ENCODE results near the gene RASD2.

Gene RASD2

DNA sequence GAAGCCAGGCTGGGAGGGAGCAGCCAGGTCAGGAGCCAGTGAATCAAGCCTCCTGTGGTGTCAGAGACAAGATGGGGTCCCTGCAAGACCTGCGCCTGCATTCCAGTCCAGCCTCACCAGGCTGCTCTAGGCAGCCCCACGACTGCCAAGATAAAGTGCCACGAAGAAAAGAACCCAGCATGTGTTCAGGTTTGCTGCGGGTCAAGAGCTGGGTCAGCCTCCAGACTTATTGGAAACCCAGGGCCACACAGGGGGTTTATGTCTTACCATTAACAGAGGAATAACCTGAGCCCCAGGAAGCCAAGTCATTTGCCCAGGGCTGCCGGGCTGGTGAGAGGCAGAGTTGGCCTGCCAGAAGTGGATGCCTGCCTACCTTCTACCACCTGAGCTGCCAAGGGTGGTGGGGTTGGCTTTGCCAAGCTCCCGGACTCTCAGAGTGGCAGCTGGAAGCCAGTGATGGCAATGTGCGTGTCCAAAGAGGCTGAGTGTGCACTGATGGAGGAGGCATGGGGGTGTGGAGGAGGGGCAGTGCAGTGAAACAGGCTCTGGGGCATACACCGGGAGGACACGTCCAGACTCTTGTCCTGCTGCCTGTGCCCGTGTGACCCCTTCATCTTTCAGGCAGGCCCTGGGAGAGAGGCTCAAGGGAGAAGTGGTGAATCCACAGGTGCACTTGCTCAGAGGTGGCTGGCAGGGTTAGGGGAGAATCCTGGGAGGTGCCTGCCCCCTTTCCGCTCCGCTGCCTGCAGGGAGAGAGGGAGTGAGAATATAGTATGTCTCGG is 1.7 kb downstream of the RASD2 start:
- no peak for DNase-seq (ENCODE audit: low read depth)

DNA sequence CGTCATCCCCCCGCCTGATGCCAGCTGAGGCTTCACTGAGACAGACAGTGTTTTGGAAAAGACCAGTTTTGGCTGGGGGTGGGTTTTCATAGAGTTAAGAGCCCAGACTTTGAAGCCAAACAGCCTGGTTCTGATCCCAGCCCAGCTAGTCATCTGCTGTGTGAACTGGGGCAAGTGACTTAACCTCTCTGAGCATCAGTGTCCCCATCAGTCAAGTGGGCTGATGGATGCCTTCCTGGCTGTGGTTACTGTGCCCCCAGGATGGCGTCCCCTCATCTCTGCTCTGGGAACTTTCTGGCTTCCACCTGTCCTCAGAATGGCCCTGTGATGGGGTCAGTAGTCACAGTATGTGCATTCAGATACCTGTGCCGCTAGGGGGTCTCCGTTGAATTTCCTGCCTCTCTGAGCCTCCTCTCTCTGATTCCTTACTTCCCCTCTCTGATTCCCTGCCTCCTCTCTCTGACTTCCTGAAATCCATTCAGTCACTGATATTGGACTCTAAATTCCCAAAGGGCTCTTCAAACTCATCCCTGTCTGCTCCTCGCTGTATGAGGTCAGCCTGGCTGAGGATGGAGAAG is 2.4 kb downstream of the RASD2 start:
- no peak for DNase-seq (ENCODE audit: low read depth)

DNA sequence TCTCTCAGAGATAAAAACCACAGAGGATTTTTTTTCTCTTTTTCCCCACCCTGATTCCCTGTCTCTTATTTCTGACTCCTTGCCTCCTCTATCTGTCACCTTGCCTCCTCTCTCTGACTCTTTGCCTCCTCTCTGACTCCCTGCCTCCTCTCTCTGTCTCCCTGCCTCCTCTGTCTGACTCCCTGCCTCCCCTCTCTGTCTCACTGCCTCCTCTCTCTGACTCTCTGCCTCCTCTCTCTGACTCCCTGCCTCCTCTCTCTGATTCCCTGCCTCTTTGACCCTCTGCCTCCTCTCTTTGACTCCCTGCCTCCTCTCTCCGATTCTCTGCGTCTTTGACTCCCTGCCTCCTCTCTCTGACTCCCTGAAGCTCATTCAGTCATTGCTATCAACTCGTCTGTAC is 3.1 kb downstream of the RASD2 start:
- no peak for DNase-seq (ENCODE audit: low read depth)

DNA sequence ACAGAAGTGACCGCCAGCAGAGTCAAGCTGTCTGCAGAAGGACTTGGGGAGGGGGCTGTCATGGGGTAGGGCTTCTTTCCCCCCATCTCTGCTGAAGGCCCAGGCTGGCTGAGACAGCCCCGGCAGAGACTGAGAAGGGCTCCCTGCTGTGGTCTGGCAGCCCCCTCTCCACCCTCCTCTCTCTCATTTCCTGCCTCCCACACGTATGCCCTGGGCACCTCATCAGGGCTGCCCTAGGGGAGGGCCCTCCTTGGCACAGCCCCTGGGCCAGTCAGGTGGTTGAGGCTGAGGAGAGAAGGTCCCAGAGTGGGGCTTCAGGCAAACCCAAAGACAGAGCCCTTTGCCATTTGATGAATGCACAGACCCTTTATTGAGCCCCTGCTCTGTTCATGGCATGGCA is 3.6 kb downstream of the RASD2 start:
- no peak for DNase-seq (ENCODE audit: low read depth)

DNA sequence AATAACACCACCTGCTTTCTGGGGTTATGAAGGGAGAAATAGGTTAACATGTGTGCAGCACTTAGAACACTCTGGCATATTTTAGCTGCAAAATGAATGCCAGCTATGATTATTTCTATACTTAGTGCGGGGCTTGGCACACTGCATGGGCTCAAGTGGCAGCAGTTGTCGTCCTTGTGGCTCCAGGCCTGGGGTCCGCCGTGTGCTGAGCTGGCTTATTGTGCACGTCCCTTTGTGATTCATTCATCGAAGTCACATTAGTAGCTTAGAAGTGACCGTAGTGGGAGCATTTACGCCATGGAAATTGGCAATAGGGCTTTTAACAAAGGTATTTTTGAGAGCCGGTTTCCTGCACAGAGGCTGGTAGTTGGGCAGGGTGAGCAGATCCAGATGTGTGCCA is 4.2 kb downstream of the RASD2 start:
- DNase-seq (ENCODE audit: low read depth): no peak

DNA sequence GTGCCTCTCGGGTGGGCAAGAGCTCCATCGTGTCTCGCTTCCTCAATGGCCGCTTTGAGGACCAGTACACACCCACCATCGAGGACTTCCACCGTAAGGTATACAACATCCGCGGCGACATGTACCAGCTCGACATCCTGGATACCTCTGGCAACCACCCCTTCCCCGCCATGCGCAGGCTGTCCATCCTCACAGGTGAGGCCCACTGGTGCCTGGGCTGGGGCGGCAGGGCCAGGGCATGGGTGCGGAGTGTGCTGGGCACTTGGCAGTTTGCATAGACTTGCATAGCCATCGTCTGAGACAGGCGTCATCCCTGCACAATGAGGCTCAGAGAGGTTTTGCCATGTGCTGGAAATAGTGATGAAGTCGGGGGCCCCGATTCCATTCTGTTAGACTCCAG is 6.3 kb downstream of the RASD2 start:
- DNase-seq (ENCODE audit: low read depth): no peak

DNA sequence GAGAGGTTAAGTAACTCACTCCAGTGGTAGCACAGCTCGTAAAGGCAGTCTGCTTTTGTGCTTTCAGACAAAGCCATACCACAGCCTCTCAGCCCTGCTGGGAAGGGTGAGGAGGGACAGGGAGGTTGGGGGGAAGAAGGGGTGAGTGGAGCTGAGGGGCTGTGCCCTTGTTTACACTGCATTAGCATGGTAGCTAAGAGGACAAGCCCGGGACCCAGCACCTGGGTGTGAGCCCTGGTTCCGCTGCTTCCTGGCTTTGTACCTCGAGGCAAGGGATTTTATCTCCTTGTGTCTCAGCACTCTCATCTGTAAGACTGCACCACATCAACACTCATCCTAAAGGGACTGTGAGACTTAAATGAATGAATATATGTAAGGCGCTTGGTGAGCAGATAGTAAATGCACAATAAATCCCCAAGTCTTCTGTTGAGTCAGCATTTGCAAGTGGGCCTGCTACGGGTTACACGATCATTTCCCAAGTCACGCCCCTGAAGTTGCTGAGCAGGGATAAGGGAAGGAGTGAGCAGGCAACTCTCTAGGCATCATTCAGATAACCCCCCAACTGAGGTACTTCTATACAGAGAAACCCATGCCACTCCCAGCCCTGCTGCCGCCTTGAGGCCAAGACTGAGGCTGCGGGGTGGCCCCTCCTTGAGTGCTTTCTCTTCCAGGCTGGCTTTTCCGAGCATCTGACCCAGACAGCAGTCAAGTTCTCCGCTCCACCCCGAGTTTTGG is 7.5 kb downstream of the RASD2 start:
- DNase-seq (ENCODE audit: low read depth): no peak

DNA sequence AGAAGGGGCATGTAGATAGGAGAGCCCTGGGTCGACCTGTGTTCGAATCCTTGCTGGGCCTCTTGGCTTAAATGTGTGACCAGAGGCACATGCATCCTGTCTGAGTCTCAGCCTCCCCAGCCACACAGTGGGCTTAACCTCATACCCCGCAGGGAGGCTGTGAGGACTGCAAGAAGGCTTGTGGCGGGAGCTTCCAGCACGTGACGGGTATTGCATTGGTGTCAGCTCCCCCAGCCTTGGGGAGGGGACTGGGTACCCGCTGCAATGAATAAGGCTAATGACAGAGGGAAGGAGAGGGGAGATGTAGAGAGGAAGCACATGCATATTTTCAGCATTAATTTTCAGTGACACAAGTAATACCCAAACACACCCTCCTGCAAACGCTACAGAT is 8.1 kb downstream of the RASD2 start:
- DNase-seq (ENCODE audit: low read depth): no peak

DNA sequence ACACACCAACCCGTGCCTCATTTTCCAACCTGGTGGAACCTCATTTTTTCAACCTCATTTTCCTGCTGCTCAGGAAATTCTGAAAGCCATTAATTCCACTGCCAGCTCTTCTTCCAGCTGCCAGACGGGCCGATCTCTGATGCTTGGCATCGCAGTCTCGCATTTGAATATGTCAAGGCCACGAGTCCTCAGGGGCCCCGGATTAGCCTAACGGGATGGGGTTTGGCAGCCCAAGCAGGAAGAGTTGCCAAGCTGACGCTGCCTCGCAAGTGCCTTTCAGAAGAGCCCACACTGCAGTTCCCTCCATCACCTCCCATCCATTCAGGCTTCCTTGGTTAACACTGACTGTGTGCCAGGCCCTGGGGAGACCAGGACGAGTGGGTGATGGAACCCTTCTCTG is 8.7 kb downstream of the RASD2 start:
- no peak for DNase-seq (ENCODE audit: low read depth)

DNA sequence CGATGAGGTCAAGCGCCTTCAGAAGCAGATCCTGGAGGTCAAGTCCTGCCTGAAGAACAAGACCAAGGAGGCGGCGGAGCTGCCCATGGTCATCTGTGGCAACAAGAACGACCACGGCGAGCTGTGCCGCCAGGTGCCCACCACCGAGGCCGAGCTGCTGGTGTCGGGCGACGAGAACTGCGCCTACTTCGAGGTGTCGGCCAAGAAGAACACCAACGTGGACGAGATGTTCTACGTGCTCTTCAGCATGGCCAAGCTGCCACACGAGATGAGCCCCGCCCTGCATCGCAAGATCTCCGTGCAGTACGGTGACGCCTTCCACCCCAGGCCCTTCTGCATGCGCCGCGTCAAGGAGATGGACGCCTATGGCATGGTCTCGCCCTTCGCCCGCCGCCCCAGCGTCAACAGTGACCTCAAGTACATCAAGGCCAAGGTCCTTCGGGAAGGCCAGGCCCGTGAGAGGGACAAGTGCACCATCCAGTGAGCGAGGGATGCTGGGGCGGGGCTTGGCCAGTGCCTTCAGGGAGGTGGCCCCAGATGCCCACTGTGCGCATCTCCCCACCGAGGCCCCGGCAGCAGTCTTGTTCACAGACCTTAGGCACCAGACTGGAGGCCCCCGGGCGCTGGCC is 11.0 kb downstream of the RASD2 start:
- no peak for DNase-seq (ENCODE audit: low read depth)

DNA sequence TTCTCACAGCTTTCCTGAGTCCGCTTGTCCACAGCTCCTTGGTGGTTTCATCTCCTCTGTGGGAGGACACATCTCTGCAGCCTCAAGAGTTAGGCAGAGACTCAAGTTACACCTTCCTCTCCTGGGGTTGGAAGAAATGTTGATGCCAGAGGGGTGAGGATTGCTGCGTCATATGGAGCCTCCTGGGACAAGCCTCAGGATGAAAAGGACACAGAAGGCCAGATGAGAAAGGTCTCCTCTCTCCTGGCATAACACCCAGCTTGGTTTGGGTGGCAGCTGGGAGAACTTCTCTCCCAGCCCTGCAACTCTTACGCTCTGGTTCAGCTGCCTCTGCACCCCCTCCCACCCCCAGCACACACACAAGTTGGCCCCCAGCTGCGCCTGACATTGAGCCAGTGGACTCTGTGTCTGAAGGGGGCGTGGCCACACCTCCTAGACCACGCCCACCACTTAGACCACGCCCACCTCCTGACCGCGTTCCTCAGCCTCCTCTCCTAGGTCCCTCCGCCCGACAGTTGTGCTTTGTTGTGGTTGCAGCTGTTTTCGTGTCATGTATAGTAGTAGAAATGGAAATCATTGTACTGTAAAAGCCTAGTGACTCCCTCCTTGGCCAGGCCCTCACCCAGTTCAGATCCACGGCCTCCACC is 11.7 kb downstream of the RASD2 start:
- no peak for DNase-seq (ENCODE audit: low read depth)

DNA sequence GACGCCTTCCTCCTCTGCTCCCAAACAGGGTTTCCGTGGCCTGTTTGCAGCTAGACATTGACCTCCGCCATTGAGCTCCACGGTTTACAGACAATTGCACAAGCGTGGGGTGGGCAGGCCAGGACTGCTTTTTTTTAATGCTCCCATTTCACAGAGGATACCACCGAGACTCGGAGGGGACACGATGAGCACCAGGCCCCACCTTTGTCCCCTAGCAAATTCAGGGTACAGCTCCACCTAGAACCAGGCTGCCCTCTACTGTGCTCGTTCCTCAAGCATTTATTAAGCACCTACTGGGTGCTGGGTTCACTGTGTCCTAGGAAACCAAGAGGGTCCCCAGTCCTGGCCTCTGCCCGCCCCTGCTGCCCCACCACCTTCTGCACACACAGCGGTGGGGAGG is 12.2 kb downstream of the RASD2 start:
- DNase-seq (ENCODE audit: low read depth): no peak

DNA sequence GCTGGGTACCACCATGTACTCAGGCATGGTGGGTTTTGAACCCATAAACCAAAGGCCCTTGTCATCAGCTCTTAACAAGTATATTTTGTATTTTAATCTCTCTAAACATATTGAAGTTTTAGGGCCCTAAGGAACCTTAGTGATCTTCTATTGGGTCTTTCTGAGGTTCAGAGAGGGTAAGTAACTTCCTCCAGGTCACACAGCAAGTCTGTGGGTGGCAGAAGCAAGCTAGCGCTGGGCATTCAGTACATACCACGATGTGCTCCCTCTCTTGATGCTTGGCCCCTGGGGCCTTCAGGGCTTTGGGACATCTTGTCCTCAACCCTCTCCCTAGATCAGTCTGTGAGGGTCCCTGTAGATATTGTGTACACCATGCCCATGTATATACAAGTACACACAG is 12.7 kb downstream of the RASD2 start:
- no peak for DNase-seq (ENCODE audit: low read depth)

DNA sequence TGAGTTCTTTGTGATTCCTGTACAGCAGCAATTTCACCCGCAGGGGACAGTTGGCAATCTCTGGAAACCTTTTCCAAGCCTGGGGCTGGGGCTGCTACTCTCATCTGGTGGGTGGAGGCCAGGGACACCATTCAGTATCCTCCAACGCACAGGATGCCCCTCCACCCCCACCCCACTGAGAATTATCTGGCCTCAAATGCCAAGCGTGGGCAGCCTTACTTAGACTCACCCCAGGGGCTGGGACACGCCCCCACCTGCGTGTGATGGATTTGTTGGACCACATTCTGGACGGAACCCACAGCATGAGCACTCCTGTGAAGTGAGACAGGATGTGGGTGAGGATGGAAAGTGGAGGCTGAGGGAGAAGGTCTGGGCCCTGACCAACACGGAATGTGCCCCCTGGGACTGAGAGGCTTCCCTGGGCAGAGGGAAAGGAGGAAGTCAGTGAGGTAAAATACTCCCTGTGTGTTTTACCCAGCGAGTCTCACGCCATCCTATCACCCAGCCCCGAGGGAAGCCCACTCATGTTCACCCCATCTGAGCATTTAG is 13.7 kb downstream of the RASD2 start:
- DNase-seq (ENCODE audit: low read depth): no peak

DNA sequence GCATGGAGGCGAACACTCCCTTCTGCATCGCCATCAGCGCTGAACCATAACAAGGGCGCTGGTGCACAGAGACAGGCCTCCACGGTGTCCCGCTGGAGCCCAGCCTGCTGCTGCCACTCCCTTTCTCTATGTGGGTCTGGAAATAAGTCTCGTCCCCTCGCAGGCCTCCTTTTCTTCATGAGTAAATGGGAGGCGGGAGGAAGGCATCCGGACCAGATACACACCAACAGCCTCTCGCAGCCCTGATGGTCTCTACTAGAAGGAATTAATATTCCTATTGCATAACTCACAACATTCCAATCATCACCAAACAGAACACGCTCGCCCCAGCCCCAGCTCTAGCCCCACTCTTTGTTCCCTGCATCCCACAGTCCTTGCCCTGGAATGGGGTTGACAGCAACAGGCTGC is 14.9 kb downstream of the RASD2 start:
- no peak for DNase-seq (ENCODE audit: low read depth)

DNA sequence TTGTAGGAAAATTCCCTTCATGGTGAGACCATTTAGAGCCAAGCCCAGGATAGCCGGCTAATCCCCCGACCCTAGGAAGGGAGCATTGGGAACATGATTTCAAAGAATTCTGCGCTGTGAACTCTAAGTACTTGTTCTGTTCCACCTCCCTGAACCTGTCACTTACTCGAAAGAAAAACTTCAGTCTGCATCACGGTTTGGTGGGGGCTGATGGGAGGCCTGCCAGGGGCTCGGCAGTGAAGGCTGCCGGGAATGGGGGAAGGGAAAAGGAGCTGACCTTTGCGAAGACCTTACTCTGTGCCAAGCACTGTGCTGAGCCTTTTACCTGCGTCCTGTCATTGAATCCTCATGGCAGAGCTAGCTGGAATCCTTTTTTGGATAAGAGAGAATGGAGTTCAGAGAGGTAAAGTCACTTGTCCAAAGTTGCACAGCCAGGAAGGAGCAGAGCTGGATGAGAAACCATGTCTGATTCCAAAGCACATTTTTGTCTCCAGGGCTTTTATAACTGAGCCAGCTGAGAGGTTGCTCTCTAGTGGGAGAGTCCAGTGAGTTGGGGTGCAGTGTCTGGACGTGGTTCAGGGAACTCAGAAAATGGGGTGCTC is 15.4 kb downstream of the RASD2 start:
- DNase-seq (ENCODE audit: low read depth): no peak

DNA sequence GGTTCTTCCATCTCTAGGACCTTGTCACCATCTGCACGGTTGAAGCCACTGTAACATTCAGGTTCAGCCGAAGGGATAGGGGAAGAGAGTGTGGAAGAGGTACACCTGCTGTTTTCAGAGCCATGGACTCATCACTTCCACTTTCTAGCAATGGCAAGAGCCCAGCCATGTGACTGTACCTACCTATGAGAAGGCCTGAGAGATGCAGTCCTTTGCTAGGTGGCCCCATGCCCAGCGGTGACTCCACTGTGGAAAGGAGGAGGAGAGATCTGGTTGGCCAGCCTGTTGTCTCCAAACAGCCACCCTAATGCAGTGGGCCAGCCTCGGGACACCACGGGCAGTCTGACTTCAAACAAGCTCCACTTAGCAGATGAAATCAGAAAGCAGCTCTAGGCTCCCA is 16.0 kb downstream of the RASD2 start:
- DNase-seq (ENCODE audit: low read depth): no peak

DNA sequence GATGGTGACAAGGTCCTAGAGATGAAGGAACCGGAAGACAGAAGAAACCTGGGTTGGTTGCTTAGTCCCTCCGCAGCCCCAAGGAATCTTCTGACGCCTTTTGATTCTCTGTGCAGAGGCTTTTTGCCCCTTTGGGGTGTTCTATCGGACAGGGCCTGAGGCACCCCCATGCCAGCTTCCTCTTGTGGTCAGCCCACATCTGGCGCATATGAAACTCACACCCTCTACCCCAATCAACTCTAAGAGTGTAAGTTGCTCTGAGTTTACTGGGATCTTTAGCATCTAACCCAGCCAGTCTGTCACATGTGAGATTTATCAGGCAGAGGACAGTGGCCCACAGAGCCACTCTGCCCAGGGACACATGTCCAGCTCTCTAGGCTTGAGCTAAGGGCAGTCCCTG is 17.4 kb downstream of the RASD2 start:
- no peak for DNase-seq (ENCODE audit: low read depth)

DNA sequence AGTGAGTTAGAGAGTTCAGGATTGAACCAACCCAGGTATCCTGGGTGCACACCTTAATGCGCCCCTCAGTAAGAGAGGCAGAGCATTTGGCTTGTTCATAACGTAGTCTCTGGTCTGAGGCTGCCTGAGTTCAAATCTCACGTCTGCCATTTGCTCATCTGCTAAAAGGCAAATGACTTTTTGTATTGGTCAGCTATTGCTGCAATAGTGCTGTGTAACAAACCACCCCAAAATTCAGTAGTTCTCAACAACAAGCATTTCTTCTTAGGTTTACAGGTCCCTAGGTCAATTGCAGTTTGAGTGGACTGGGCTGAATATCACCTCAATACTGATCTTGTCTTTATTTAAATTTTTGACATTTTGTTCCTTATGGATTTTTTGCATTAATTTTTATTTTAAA is 18.1 kb downstream of the RASD2 start:
- DNase-seq (ENCODE audit: low read depth): no peak

DNA sequence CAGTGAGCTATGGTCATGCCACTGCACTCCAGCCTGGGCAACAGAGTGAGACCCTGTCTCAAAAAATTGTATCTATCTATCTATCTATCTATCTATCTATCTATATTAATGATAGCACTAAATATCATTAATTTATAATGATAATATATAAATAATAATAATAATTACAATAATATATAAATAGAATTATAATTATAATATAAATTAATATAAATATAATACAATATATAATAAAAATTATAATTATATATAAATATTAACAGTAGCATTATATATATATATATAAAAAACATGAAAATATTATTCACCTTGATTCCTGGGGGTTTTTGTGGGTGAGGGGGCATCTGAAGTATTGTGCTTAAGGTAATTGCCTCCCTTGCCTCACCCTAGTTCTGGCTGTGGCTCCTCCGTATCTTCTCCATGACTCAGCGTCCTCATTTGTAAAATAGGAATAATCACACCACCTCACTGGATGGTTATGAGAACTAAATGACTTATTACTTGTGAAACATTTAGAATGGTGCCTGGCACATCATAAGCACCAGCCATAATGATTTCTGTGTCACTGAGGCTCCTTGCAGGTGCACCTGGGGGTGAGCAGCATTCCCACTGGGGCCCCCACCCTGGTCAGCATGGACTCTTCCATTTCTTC is 18.8 kb downstream of the RASD2 start:
- no peak for DNase-seq (ENCODE audit: low read depth)

DNA sequence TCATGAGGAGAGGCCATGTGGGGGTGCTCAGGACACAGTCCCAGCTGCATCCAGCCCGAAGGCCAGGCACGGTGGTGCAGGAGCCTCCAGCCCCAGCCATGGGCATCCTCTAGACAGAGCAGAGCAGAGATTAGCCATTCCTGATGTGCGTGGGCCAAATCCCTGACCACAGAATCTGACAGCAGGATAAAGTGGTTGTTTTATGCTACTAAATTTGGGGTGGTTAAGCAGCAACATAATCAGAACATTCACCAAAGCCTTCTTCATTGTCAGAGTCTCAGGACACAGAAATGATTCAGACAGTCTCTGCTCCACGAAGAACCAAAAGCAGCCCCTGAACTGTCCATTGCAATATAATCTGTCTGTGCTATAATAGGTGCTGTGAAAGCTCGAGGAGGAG is 19.7 kb downstream of the RASD2 start:
- DNase-seq (ENCODE audit: low read depth): no peak
